ENCODE measurements around the gene KCNC1. TPM values are rescaled to one million over a fixed set of nuclear protein-coding genes. Genes with fewer than 3 reads are reported as not detected.

KCNC1 gene
- polyA plus RNA-seq, 1 of the 3 experiments (the other 2 are of a cell fraction), result 0.18 TPM

DNA sequence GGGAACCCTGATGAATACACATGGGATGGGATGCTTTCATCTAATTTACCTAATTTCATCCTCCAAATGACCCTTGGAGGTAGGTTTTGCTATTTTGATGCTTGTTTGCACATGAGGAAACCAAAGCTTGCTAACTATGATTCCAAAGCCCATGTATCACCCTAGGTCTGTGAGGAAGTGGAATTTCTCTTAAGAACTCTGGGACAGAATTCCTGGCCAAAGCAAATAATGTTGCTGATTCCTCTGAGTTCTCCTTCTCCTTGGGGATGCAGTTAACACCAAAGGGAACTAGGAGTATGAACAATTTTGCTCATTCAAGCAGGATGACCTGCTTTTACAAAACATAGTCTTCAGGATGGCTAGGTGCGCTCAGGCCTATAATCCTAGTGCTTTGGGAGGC, 80.0 kb downstream of the KCNC1 start:
- CTCF ChIA-PET, result no interaction called here
- no peak overlapping the region; a peak in 1 of 4 replicates for H3K27ac ChIP-seq (ENCODE audit: low read depth in 2 of 2, low read length in 1 of 2)
- H3K4me2 ChIP-seq, result no peak overlapping the region
- no peak overlapping the region for H3K9ac ChIP-seq
- H2AFZ ChIP-seq (ENCODE audit: low read depth), result no peak overlapping the region
- TF ChIP-seq GATA2 (CRISPR knock-in tag; IDR thresholded peaks at IDR 0.05) (no peak), CHD2 (IDR thresholded peaks at IDR 0.05; ENCODE audit: low read length, partially characterized antibody) (no peak), TAF1 (IDR thresholded peaks at IDR 0.05; ENCODE audit: borderline replicate concordance, low read depth, low read length) (no peak), POLR2AphosphoS5 (IDR thresholded peaks at IDR 0.05; ENCODE audit: low read depth, low read length) (no peak), RXRA (IDR thresholded peaks at IDR 0.05; ENCODE audit: borderline replicate concordance, low read depth) (no peak), ELF1 (IDR thresholded peaks at IDR 0.05) (no peak), MEF2A (IDR thresholded peaks at IDR 0.05; ENCODE audit: borderline replicate concordance, low read depth) (no peak), NRF1 (IDR thresholded peaks at IDR 0.05; ENCODE audit: low read depth, low read length) (no peak), NFIC (IDR thresholded peaks at IDR 0.05; ENCODE audit: borderline replicate concordance) (no peak), FOSL2 (IDR thresholded peaks at IDR 0.05; ENCODE audit: borderline replicate concordance, low read depth) (no peak), YY1 (IDR thresholded peaks at IDR 0.05; ENCODE audit: low read depth) (no peak)
- TF ChIP-seq, protein P1, sequence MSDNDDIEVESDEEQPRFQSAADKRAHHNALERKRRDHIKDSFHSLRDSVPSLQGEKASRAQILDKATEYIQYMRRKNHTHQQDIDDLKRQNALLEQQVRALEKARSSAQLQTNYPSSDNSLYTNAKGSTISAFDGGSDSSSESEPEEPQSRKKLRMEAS (IDR thresholded peaks at IDR 0.05; ENCODE audit: low read depth), result no peak
- TF ChIP-seq, protein P2, sequence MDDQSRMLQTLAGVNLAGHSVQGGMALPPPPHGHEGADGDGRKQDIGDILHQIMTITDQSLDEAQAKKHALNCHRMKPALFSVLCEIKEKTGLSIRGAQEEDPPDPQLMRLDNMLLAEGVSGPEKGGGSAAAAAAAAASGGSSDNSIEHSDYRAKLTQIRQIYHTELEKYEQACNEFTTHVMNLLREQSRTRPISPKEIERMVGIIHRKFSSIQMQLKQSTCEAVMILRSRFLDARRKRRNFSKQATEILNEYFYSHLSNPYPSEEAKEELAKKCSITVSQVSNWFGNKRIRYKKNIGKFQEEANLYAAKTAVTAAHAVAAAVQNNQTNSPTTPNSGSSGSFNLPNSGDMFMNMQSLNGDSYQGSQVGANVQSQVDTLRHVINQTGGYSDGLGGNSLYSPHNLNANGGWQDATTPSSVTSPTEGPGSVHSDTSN (IDR thresholded peaks at IDR 0.05), result no peak
- TF ChIP-seq, protein P3, sequence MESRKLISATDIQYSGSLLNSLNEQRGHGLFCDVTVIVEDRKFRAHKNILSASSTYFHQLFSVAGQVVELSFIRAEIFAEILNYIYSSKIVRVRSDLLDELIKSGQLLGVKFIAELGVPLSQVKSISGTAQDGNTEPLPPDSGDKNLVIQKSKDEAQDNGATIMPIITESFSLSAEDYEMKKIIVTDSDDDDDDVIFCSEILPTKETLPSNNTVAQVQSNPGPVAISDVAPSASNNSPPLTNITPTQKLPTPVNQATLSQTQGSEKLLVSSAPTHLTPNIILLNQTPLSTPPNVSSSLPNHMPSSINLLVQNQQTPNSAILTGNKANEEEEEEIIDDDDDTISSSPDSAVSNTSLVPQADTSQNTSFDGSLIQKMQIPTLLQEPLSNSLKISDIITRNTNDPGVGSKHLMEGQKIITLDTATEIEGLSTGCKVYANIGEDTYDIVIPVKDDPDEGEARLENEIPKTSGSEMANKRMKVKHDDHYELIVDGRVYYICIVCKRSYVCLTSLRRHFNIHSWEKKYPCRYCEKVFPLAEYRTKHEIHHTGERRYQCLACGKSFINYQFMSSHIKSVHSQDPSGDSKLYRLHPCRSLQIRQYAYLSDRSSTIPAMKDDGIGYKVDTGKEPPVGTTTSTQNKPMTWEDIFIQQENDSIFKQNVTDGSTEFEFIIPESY (IDR thresholded peaks at IDR 0.05; ENCODE audit: borderline replicate concordance, low read depth), result no peak
- TF ChIP-seq, protein P4, sequence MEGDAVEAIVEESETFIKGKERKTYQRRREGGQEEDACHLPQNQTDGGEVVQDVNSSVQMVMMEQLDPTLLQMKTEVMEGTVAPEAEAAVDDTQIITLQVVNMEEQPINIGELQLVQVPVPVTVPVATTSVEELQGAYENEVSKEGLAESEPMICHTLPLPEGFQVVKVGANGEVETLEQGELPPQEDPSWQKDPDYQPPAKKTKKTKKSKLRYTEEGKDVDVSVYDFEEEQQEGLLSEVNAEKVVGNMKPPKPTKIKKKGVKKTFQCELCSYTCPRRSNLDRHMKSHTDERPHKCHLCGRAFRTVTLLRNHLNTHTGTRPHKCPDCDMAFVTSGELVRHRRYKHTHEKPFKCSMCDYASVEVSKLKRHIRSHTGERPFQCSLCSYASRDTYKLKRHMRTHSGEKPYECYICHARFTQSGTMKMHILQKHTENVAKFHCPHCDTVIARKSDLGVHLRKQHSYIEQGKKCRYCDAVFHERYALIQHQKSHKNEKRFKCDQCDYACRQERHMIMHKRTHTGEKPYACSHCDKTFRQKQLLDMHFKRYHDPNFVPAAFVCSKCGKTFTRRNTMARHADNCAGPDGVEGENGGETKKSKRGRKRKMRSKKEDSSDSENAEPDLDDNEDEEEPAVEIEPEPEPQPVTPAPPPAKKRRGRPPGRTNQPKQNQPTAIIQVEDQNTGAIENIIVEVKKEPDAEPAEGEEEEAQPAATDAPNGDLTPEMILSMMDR (IDR thresholded peaks at IDR 0.05), result no peak
- TF ChIP-seq, protein P5, sequence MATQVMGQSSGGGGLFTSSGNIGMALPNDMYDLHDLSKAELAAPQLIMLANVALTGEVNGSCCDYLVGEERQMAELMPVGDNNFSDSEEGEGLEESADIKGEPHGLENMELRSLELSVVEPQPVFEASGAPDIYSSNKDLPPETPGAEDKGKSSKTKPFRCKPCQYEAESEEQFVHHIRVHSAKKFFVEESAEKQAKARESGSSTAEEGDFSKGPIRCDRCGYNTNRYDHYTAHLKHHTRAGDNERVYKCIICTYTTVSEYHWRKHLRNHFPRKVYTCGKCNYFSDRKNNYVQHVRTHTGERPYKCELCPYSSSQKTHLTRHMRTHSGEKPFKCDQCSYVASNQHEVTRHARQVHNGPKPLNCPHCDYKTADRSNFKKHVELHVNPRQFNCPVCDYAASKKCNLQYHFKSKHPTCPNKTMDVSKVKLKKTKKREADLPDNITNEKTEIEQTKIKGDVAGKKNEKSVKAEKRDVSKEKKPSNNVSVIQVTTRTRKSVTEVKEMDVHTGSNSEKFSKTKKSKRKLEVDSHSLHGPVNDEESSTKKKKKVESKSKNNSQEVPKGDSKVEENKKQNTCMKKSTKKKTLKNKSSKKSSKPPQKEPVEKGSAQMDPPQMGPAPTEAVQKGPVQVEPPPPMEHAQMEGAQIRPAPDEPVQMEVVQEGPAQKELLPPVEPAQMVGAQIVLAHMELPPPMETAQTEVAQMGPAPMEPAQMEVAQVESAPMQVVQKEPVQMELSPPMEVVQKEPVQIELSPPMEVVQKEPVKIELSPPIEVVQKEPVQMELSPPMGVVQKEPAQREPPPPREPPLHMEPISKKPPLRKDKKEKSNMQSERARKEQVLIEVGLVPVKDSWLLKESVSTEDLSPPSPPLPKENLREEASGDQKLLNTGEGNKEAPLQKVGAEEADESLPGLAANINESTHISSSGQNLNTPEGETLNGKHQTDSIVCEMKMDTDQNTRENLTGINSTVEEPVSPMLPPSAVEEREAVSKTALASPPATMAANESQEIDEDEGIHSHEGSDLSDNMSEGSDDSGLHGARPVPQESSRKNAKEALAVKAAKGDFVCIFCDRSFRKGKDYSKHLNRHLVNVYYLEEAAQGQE (IDR thresholded peaks at IDR 0.05; ENCODE audit: low read depth, low read length), result no peak
- TF ChIP-seq, protein P6, sequence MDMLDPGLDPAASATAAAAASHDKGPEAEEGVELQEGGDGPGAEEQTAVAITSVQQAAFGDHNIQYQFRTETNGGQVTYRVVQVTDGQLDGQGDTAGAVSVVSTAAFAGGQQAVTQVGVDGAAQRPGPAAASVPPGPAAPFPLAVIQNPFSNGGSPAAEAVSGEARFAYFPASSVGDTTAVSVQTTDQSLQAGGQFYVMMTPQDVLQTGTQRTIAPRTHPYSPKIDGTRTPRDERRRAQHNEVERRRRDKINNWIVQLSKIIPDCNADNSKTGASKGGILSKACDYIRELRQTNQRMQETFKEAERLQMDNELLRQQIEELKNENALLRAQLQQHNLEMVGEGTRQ (IDR thresholded peaks at IDR 0.05; ENCODE audit: borderline replicate concordance, low read depth, low read length), result no peak
- TF ChIP-seq, protein P7, sequence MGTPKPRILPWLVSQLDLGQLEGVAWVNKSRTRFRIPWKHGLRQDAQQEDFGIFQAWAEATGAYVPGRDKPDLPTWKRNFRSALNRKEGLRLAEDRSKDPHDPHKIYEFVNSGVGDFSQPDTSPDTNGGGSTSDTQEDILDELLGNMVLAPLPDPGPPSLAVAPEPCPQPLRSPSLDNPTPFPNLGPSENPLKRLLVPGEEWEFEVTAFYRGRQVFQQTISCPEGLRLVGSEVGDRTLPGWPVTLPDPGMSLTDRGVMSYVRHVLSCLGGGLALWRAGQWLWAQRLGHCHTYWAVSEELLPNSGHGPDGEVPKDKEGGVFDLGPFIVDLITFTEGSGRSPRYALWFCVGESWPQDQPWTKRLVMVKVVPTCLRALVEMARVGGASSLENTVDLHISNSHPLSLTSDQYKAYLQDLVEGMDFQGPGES (IDR thresholded peaks at IDR 0.05; ENCODE audit: low read depth, low read length), result no peak
- no peaks in the 10 kb centered on the region for H3K79me2 ChIP-seq (ENCODE audit: insufficient read depth)
- no peaks in the 10 kb centered on the region for H3K36me3 ChIP-seq (replicated peaks in 1 of 2; ENCODE audit: control insufficient read depth in 1 of 2, insufficient read depth in 2 of 2, low read length in 1 of 2)
- peaks cover 18 to 47% of the 10 kb centered on the region in 2 experiments for H3K4me1 ChIP-seq (ENCODE audit: control insufficient read depth in 1 of 2, insufficient read depth in 2 of 2, low read depth in 1 of 2, low read length in 1 of 2)
- no peaks in the 10 kb centered on the region for H3K27me3 ChIP-seq (ENCODE audit: insufficient read depth)
- DNase-seq, result no peak
- H3K9me3 ChIP-seq, result no peaks in the 10 kb centered on the region
- H3K4me3 ChIP-seq (ENCODE audit: low read depth in 2 of 2, low read length in 1 of 2), result no peak overlapping the region
- H4K20me1 ChIP-seq (ENCODE audit: insufficient read depth), result no peaks in the 10 kb centered on the region
- 92% methylated on average over 1 of the region's 1 CpG for WGBS (ENCODE audit: low lambda C conversion rate)
- H3K9me2 ChIP-seq, result no peaks in the 10 kb centered on the region
- no peaks in the 10 kb centered on the region for H3F3A ChIP-seq (replicated peaks; ENCODE audit: insufficient read depth)
- POLR2A ChIA-PET, result no interaction called here

Measured in SK-N-SH (cell line).